Islet of Langerhans (tissue), 1 donor: ENCODE measurements around the gene DHCR7.

Source experiments
- FAIRE-seq: peaks from one replicate; lab custom pipeline; 2011; peaks lifted over from hg19 to GRCh38; lab: Jason Lieb, UNC

The DHCR7 gene, protein sequence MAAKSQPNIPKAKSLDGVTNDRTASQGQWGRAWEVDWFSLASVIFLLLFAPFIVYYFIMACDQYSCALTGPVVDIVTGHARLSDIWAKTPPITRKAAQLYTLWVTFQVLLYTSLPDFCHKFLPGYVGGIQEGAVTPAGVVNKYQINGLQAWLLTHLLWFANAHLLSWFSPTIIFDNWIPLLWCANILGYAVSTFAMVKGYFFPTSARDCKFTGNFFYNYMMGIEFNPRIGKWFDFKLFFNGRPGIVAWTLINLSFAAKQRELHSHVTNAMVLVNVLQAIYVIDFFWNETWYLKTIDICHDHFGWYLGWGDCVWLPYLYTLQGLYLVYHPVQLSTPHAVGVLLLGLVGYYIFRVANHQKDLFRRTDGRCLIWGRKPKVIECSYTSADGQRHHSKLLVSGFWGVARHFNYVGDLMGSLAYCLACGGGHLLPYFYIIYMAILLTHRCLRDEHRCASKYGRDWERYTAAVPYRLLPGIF

DNA sequence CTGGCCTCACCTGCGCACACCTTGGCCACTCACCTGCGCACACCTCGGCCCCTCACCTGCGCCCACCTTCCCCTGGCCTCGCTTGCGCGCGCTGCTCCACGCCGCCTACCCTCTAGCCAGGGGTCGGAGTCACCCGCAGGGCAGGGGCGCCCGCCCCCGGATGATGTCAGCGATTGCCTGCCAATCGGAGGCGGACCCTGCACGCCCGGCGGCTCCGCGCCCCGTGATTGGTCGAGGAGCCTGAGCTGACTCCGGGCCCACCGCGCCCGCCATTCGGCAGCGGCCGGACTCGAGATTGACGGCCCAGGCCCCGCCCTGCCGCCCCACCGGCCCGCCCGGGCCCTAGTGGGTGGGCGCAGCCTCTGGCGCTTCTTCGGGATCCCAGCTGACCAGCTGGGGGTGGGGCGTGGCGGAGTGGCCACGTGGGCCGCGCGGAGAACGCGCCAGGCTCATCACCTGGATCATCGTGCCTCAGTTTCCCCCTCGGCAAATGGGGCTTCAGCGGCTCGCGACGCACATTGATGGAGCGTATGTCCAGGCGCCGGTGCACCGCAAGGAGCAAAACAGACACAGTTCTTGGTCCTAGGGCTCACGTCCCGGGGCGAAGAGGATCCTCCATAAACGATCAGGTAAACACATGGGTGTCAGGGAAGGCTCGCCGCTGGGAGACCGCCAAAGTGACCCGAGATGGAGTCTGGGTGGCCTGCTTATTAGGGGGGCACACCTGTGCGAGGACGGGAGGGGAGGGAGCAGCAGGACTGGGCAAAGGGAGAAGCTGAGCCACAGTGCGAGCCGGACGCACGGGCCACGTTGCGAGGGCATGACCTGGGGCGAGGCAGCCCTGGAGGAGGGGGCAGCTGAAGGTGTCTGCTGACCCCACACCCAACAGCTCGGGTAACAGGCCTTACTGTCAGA lies at the start of gene DHCR7:
Gene DHCR7 (minus strand): TSS at position 137 of the 915 bp plus-strand sequence. CDS start 3,441 bp downstream, outside the sequence.
- FAIRE-seq, result no peak

DNA sequence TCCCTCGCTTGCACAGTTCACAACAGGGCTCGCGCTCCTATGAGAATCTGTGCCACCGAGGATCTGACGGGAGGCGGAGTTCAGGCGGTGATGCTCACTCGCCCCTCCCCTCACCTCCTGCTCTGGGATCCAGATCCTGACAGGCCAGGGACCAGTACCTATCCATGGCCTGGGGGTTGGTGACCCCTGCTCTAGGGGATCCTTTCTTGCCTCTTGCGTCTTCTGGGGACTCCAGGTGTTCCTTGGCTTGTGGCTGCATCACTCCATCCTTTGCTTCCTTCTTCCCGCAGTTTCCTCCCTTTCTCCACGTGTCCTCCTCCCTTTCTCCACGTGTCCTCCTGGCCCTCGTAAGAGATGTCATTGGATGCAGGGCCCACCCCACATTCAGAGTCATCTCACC lies 48.2 kb upstream of the DHCR7 start:
- no peak for FAIRE-seq

DNA sequence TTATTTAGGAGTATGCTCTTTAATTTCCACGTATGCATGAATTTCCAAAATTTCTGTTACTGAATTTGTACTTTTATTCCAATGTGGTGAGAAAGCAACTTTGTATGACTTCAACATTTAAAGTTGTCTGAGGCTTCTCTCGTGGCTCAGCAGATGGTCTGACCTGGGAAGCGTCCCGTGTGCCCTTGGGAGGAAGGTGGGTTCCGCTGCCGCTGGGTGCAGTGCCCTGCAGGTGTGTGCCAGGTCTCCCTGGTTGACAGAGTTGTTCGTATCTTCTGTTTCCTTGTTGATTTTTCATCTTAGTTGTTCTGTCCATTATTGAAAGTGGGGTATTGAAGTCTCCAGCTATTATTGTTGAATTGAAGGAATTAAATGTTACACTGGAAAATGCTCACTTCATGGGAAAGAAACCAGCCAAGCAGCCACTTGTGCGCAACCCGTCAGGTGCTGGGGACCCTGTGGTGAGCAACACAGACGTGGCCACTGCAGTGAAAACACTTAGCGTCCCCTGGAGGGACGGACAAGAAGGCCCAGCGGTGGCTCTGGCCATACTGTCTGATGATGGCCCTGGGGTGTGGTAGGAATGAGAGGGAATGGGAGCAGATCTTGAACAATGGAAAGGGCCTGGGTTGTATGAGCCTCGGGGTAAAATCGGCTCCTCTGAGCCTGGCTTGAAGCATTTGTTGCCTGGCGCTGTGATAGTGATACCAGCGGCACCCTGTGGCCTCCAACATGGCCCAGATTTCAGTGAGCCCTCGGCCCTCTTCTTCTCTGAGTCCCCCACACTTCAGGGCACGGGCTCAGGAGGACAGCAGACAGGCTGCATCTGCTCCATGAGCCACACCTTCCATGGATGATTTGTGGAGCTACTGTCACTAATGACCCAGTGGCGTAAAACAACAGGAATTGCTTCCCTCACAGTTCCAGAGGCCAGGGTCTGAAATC lies 47.4 kb upstream of the DHCR7 start:
- no peak for FAIRE-seq

DNA sequence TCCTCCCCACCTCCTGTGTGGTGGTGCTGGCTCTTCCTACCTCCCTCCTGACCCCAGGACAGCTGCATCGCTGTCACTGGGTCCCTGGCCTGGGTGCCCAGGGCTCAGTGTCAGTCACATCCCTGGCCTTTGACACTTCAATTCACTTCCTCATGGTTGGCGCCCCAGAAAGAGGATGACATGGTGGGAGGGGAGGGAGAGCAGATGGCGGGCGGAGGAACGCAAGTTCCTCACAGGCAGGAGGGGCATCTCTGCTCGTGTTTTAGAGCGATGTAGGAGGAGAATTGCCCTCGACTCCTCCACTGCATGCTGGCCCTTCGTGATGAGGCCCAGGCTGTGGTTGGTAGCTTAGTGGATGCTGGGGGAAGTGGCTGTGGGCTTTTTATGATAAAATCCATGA lies 43.7 kb upstream of the DHCR7 start:
- no peak for FAIRE-seq

DNA sequence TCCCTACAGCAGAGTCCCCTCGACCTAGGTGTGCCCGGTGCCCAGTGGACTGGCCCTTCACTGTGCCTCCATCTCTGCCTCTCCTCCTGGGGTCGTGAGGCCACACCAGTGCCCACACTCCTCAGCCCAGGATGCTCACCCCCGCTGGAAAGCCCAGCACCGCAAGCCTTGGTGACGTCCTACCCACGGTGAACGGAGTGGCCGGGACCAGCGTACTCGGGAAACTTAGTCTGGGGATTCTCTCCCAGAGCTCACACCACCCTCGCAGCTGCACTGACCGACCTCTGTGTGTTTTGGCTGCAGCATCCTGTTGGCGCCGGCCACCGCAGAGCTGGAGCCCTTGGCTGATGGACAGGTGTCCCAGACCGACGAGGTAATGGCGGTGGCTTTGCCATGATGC lies 43.3 kb upstream of the DHCR7 start:
- no peak for FAIRE-seq

DNA sequence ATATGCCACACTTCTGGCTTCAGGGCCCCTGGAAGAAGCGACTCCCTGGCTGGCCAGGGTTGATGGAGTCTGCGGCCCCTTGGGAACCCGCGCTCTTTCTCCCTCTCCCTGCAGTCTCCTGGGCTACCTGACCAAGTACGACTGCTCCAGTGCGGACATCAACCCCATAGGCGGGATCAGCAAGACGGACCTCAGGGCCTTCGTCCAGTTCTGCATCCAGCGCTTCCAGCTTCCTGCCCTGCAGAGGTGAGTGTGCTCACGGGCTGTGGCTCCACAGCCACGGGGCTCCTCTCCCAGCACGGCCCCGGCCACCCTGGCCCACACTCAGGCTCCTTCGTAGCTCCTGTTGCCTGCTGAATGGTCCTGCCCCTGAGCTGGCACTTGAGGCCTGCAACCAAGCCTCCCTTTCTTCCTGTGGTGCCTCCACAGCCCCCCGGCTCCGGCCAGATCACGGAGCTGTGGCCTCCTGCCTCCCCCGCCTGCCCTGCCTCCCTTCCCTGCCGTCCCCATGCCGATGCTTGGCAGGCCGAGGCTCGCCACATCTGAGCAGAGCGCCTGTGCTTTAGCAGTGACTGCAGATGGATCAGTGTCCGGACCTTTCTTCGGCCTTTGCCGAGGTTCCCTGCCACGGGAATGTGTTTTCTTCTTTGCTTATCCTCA lies 42.7 kb upstream of the DHCR7 start:
- no peak for FAIRE-seq

DNA sequence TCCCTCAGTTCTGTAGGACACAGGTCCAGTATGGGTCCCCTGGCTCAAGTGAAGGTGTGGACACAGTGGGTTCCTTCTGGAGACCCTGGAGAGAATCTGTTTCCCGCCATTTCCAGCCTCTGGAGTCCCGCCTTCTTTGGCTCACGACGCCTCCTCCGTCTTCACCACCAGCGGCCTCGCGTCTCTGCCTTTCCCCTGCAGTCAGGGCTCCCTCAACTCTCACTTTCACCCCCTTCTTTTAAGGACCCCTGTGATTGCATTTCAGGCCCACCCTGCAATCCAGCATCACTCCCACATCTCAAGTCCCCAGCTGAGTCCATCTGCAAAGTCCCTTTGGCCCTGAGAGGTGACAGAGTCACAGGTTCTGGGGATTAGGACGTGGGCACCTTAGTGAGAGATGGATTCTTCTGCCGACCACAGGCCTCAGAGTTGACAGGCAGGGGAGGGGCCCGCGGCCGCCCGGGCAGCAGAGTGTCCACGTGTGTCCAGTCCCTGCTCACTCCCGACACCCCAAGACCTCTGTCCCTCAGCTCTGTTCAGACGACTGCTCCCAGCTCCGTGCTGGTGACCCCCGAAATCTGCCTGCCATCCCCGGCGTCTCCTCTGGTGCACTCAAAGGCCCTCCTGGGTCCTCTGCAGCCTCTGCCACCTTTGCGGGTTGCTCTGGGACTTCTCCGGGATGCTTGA lies 42.0 kb upstream of the DHCR7 start:
- no peak for FAIRE-seq

DNA sequence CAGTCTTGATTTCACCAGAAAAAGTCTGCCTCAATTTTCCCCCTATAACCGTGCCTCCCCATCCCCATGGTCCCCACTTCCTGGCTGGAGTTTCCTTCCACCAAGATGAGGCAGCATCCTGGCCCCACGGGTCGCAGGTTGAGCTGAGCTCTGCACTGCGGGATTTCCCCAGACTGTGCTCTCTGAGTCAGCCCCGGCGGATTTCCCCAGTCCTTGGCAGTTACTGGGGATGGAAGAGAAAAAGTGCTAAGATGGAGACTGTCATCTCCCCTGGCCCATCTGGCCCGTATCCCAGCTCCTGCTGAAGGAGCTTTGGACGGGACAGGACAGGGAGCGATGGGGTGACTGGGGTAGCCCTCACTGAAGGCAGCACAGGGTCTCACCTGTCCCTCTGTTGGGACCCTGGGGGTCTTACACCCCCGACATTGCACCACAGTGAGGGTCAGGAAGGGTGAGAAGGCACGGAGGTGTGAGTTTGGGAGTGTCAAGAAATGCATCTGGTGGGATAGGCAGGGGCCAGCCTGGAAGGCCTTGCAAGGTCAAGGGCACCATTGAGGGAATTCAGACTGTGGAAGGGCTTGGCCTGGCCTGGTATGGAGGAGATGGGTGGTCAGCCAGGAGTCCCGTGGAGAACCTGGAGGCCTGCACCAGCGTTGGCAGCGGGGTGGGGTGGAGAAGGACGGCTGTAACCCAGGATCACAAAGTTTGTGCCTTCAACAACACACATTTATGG lies 41.3 kb upstream of the DHCR7 start:
- no peak for FAIRE-seq

DNA sequence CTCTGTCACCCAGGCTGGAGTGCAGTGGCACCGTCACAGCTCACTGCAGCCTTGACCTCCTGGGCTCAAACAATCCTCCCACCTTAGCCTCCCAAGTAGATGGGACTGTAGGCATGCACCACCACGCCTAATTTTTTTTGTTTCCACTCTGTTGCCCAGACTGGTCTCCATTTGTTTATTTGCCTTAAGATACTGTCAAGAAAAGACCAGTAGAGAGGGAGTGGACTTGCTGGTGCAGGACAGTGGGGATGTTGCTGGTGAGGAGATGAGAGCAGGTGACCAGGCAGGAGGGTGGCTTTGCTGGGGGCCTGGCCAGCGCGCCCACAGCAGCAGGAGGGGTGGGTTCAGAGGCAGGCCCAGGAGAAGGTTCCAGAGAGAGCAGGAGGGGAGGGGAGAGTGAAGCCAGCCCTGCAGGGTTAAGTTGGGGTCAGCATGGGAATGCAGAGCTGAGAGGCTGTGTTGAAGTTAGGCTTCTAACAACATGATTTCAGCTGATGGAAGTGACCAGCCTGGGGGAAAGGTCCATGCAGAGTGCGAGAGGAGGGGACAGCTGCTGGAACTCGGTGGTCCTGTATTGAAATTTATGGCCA lies 40.6 kb upstream of the DHCR7 start:
- no peak for FAIRE-seq

DNA sequence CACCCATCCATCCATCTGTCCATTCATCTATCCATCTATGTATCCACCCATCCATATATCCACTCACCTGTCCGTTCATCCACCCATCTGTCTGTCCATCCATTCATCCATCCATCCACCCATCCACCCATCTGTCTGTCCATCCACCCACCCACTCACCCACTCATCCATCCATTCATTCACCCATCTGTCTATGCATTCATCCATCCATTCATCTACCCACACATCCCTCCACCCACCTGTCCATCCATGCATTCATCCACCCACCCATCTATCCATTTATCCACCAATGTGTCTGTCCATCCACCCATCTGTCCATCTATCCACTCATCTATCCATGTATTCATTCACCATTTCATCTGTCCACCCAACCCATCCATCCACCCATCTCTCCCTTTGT lies 38.1 kb upstream of the DHCR7 start:
- no peak for FAIRE-seq

DNA sequence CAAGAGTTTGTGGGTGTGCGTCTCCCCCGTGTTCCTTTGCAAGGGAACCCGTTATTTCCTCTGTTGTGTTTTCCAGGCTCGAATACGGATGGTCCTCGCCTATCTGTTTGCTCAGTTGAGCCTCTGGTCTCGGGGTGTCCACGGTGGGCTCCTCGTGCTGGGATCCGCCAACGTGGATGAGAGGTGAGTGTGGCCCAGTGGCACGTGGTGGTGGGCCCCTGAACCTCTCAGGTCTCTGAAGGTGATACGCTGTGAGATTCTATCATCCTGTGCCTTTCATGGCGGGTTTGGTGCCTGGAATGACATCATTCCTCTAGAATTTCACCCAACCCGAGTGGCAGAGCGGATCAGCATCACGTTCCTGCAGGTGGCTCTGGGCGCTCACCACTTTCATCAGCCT lies 37.3 kb upstream of the DHCR7 start:
- no peak for FAIRE-seq

DNA sequence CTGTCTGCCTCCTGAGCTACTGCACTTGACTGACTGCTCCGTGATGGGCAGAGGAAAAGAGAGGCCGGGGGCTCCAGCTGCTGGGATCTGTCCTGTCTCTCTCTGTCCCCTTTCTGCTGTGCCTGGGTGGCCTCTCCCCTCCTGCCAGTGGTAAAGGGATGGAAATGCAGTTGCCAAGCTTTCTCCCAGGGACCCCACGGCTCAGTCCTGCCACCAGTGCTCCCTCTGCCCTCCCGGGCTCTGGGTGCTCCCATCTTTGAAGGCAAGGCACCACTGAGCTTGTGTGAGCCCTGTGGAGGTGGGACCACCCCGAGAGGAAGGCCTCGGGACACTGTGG lies 36.8 kb upstream of the DHCR7 start:
- FAIRE-seq, result no peak

DNA sequence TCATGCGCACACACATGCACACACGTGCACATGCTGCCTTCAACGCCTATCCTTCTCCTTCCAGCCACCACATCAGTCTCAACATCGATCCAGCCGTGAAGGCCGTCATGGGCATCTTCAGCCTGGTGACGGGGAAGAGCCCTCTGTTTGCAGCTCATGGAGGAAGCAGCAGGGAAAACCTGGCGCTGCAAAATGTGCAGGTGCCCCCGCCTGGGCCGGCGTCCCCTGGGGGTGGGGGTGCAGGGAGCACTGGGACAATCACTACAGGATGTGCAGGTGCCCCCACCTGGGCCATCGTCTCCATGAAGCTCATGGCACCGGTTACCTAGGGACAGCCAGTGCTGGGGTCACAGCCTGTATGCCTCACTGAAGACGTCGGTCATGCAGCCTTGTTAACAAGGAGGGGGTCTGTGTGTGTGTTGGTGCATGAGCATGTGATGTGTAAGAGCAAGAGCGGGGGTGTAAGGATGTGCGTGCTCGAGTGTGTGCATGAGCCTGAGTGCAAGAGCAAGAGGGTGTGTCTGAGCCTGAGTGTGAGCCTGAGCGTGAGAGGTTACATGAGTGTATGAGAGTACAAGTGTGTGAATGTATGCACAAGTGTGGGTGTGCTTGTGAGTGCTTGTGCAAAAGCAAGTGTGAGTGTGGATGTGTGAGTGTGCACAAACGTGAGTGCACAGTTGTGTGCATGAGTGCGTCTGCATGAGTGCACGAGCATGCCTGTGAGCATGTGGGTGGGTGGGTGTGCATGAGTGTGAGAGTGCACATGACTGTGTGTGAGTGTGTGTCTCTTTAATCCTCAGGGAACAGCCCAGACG lies 36.3 kb upstream of the DHCR7 start:
- FAIRE-seq, result no peak

DNA sequence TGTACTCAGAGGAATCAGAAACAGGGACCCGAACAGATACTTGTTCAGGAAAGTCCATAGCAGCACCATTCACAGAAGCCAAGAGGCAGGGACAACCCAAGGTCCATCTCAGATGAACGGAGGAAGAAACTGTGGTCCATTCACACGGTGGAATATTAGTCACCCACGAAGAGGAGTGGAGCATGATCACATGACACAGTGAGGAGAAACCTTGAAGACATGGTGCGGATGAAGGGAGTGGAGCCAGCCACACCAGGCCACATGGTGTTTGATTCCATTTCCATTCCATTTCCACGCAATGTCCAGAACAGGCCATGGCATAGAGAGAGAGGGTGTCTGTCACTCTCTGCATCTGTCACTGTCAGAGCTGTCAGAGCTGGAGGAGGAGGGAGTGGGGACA lies 35.5 kb upstream of the DHCR7 start:
- no peak for FAIRE-seq

DNA sequence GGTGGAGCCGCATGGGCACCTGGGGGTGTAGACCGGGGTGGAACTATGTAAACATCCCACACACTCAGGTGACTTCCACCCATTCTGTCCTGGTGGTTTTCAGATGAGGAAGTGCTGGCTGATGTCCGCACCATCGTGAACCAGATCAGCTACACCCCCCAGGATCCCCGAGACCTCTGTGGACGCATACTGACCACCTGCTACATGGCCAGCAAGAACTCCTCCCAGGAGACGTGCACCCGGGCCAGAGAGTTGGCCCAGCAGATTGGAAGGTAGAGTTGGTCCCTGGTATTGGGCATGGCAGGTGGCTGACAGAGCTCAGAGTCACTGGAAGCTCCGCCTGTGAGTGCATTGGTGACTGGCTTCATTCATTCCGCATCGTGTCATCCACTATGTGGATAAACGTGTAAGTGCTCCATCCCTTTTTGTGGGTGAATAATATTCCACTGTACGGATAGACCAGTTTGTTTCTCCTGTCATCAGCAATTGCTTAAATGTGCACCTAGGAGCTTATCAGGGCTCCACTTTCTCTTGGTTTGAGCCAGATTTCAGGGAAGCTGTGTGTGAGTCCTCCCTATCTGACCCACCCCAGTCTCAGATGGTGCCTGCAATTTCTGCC lies 34.7 kb upstream of the DHCR7 start:
- no peak for FAIRE-seq

DNA sequence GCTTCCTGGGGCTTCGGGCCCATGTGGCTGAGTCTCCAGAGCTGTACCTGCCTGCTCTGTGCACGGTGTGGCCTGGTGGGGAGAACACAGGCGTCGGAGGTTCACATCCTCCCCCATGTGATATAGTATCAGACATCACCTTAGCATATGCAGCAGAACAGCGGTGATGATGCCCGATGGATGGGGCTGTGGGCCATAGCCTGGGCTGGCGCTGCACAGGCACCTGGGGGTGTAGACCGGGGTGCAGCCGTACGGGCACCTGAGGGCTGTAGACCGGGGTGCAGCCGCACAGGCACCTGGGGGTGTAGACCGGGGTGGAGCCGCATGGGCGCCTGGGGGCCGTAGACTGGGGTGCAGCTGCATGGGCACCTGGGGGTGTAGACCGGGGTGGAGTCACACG lies 34.0 kb upstream of the DHCR7 start:
- no peak for FAIRE-seq

DNA sequence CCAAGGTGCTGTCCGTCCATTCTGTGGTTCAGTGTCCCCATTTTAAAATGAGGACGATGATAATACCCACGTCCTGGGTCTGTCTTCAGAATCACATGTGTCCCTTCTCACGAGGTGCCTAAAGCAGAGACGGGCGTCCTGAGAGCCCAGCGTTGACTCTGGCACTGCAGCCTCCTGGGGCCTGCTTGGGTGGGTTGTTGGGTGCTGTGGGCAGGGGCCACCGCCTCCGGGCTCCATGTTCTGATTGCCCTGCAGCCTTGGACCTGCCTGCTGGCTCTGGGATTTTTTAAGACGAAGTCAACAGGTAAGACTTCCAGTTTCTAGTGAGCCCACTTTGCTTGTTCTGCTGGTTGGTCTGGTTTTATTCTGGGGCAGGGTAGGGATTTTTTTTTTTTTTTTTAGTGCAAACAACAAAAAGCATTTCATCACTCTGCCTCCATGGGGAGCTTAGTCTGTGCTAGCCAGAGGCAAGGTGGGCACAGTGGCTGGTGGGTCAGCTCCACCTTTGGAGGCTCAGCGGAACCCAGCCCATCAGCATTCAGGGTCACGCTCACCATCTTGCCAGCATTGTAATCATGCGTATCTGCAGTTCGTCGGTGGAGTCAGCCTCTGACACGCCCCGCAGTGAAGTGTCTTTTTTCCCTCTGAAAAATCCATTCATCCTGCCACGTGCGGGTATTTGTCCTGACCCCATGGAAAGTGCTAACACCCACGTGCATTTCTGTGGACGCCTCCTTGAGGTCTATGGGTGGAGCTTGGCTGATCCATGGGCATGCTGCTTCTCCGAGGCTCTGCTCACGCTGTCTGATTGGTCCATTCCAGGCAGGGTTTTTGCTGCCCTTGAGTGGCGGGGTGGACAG lies 33.1 kb upstream of the DHCR7 start:
- FAIRE-seq, result no peak

DNA sequence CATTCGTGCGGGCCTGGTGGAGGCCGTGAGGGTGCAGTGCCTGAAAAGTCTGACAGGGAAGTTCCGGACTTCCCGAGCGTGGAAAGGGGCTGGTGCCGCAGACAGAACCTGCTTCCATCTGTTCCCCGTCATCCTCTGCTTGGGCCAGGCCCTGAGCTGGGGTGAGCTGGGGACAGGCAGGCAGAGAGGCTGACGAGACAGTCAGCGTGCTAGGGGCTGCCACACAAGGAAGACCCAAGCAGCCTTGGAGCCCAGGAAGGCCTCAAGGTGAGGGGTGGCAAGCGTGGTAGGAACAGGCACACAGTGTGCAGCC lies 30.3 kb upstream of the DHCR7 start:
- no peak for FAIRE-seq
